HepG2 (cell line): Measurements from ENCODE around the gene MAGED4. TPM values are rescaled to one million over a fixed set of nuclear protein-coding genes. Genes with fewer than 3 reads are reported as not detected.
A peak's percentile ranks its signal among the peaks of the same experiment; 100 is the strongest.

Experiments
- ATAC-seq: fragments of 200-7000 bp; cut with Tn5 transposase; 3 replicates; pipeline ENCODE4 v1.9.1; 2020; ENCODE audit warnings: mild to moderate bottlenecking, moderate library complexity
- BruUV-seq: library from RNA; stranded (reverse); fragments of 400-500 nt; replicated peaks from 2 replicates; lab custom pipeline; 2021; lab: Mats Ljungman, UMichigan
- CTCF ChIA-PET: fragments of 300-600 bp; formaldehyde crosslinking; extraction: SDS; loops from one replicate; lab custom pipeline; 2021; ENCODE audit warnings: low total read pairs, inconsistent platforms, low intra/inter-chr PET ratio; lab: Yijun Ruan, JAX
- POLR2A ChIA-PET: fragments of 350-600 bp; sonication (Branson Sonifier 250); formaldehyde crosslinking; loops from one replicate; lab custom pipeline; 2020; ENCODE audit warnings: antibody characterized with exemption, inconsistent platforms; lab: Yijun Ruan, JAX
- DNase-seq: peaks from one replicate; pipeline ENCODE4 v3.0.0-alpha.2; 2015; ENCODE audit warnings: low spot score
- FAIRE-seq: peaks from 3 replicates; lab custom pipeline; 2011; peaks lifted over from hg19 to GRCh38; lab: Jason Lieb, UNC
- H2AFZ ChIP-seq: one replicate; pipeline ENCODE4 v1.6.1; 2011; ENCODE audit warnings: low read length, inconsistent platforms
- H3K27ac ChIP-seq: fragments of 300-600 bp; 3 replicates; pipeline ENCODE4 v1.8.0; 2011; ENCODE audit warnings: mixed run types, mild to moderate bottlenecking, mixed read lengths, low read length, inconsistent platforms; ENCODE audit not compliant: insufficient read depth; ENCODE audit errors: extremely low read length
- H3K27me3 ChIP-seq, 2 experiments: fragments of 200-600 bp in 1 of 2; 2 replicates in 1 of 2; 3 replicates in 1 of 2; pipeline versions ENCODE4 v1.6.0 to v1.8.0; 2011; ENCODE audit warnings: low read length in 2 of 2, mild to moderate bottlenecking in 2 of 2, moderate library complexity in 2 of 2, inconsistent platforms in 1 of 2; ENCODE audit not compliant: insufficient read depth in 2 of 2, control insufficient read depth in 1 of 2
- H3K36me3 ChIP-seq, 2 experiments: fragments of 200-600 bp in 1 of 2; replicated peaks in 1 of 2; 2 replicates in 1 of 2; 3 replicates in 1 of 2; pipeline versions ENCODE4 v1.5.1 to v1.8.0; 2011; ENCODE audit warnings: low read length in 2 of 2, inconsistent platforms in 1 of 2; ENCODE audit not compliant: insufficient read depth in 2 of 2, control insufficient read depth in 1 of 2
- H3K4me1 ChIP-seq: 2 replicates; pipeline ENCODE4 v1.5.1; 2012; ENCODE audit warnings: low read length, inconsistent platforms; ENCODE audit not compliant: insufficient read depth
- H3K4me2 ChIP-seq: 2 replicates; pipeline ENCODE4 v1.6.0; 2011; ENCODE audit warnings: low read depth, low read length, inconsistent platforms
- H3K4me3 ChIP-seq, 3 experiments: fragments of 200-600 bp in 1 of 3; sonication (generic), shearing (Covaris generic) in 1 of 3; replicated peaks in 1 of 3; 2 replicates each; pipeline ENCODE4 v1.5.1; 2011 to 2016; ENCODE audit warnings: low read length in 3 of 3, inconsistent platforms in 2 of 3, low read depth in 2 of 3, mild to moderate bottlenecking in 2 of 3, control low read depth in 1 of 3, mixed read lengths in 1 of 3; ENCODE audit not compliant: insufficient read depth in 1 of 3
- H3K79me2 ChIP-seq: one replicate; pipeline ENCODE4 v1.6.1; 2011; ENCODE audit warnings: low read length, inconsistent platforms; ENCODE audit not compliant: insufficient read depth
- H3K9ac ChIP-seq: 2 replicates; pipeline ENCODE4 v1.6.0; 2011; ENCODE audit warnings: mild to moderate bottlenecking, low read depth, low read length, inconsistent platforms; ENCODE audit not compliant: insufficient read depth
- H3K9me3 ChIP-seq: 2 replicates; pipeline ENCODE4 v1.5.1; 2012; ENCODE audit warnings: mild to moderate bottlenecking, low read length
- H4K20me1 ChIP-seq: 2 replicates; pipeline ENCODE4 v1.6.0; 2011; ENCODE audit warnings: inconsistent platforms, mild to moderate bottlenecking, low read length, moderate library complexity; ENCODE audit not compliant: insufficient read depth
- STAG1 ChIP-seq: sonication (generic); formaldehyde crosslinking; IDR thresholded peaks from 2 replicates; pipeline ENCODE4 v1.4.0; 2020; ENCODE audit warnings: missing genetic modification reagents
- TBL1XR1 ChIP-seq: fragments of 150-350 bp; IDR thresholded peaks from 2 replicates; pipeline ENCODE4 v1.6.1; 2014; ENCODE audit warnings: borderline replicate concordance, low read length; ENCODE audit not compliant: partially characterized antibody
- ZNF142 ChIP-seq: sonication (generic); formaldehyde crosslinking; IDR thresholded peaks from 2 replicates; pipeline ENCODE4 v1.4.0; 2020; ENCODE audit warnings: missing genetic modification reagents
- WGBS: methylation state at CpG from one replicate; pipeline ENCODE4 v1.1.6; 2017; ENCODE audit warnings: low lambda C conversion rate; 5-methylcytosine and 5-hydroxymethylcytosine counted together
- in situ Hi-C: cut with HindIII; loops from 2 replicates; pipeline ENCODE4 v1.10.0; 2017; ENCODE audit warnings: low pct_unique_long_range_greater_than_20kb; ENCODE audit not compliant: extremely low pct_ligation_motif_present
- intact Hi-C: fragments of 100-400 bp; cut with micrococcal nuclease; formaldehyde crosslinking; loops from one replicate; pipeline ENCODE4 v1.10.0; 2022; ENCODE audit not compliant: unreplicated experiment
- polyA plus RNA-seq, 8 experiments: library from polyadenylated mRNA; depleted of rRNA in 3 of 8; stranded (reverse) in 7 of 8; unstranded in 1 of 8; fragments of >200 nt; fragmentation: Illumina TruSeq in 4 of 8; extraction: Trizol in 4 of 8; gene quantifications; 2 replicates each; pipeline versions ENCODE4 v1.2.1 to v1.2.3, GENCODE V29; 2011 to 2016; ENCODE audit warnings: low read depth in 4 of 8, missing spikeins in 1 of 8, mixed read lengths in 1 of 8; ENCODE audit not compliant: insufficient read depth in 1 of 8
- total RNA-seq, 5 experiments: library from RNA; depleted of rRNA; stranded (reverse); fragments of >200 nt; fragmentation: Illumina TruSeq; extraction: Trizol; gene quantifications; 2 replicates each; pipeline ENCODE4 v1.2.3, GENCODE V29; 2016; ENCODE audit warnings: low read depth in 1 of 5
- TF ChIP-seq, protein P1 (sequence below), 2 experiments: sonication (generic) in 1 of 2; formaldehyde crosslinking in 1 of 2; IDR thresholded peaks; 2 replicates each; pipeline versions ENCODE4 v1.6.1 to v1.9.0; 2014 to 2022; ENCODE audit warnings: antibody characterized with exemption in 1 of 2, borderline replicate concordance in 1 of 2, inconsistent platforms in 1 of 2, low read depth in 1 of 2, missing genetic modification reagents in 1 of 2
- TF ChIP-seq, protein P2 (sequence below): sonication (generic); formaldehyde crosslinking; IDR thresholded peaks from 2 replicates; pipeline ENCODE4 v1.5.0; 2020; ENCODE audit warnings: mild to moderate bottlenecking, missing genetic modification reagents, moderate library complexity

MAGED4 gene
- total and polyA plus RNA-seq, 2 of the 13 experiments (the other 11 are each of a cell fraction or from before 2014, with no cell fraction given): 32.1 to 35.0 TPM

DNA sequence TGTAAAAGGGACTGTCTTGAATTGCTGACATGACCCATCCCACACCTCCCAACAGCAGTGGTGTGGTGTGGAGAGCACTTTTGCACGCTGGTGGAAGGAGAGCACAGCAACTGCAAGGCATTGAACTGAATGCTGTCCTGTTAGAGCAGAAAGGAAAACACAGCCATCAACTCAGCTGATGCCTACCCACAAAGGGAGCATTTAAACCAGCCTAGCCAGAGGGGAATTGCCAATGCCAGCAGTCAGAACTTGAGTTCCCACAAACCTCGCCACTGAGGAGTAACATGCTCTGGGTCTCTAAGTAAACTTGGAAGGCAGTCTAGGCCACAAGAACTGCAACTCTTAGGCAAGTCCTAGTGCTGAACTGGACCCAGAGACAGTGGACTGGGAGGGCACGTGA lies 31.9 kb downstream of the MAGED4 start (continued):
- TF ChIP-seq, protein P1, sequence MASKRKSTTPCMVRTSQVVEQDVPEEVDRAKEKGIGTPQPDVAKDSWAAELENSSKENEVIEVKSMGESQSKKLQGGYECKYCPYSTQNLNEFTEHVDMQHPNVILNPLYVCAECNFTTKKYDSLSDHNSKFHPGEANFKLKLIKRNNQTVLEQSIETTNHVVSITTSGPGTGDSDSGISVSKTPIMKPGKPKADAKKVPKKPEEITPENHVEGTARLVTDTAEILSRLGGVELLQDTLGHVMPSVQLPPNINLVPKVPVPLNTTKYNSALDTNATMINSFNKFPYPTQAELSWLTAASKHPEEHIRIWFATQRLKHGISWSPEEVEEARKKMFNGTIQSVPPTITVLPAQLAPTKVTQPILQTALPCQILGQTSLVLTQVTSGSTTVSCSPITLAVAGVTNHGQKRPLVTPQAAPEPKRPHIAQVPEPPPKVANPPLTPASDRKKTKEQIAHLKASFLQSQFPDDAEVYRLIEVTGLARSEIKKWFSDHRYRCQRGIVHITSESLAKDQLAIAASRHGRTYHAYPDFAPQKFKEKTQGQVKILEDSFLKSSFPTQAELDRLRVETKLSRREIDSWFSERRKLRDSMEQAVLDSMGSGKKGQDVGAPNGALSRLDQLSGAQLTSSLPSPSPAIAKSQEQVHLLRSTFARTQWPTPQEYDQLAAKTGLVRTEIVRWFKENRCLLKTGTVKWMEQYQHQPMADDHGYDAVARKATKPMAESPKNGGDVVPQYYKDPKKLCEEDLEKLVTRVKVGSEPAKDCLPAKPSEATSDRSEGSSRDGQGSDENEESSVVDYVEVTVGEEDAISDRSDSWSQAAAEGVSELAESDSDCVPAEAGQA (IDR thresholded peaks at IDR 0.05; ENCODE audit: low read depth): no peak
- TF ChIP-seq, protein P1 (CRISPR knock-in tag; IDR thresholded peaks at IDR 0.05; ENCODE audit: borderline replicate concordance): no peak
- TF ChIP-seq TBL1XR1: no peak

- 0% methylated on average over 2 of the region's 2 CpGs for WGBS
- Histone ChIP-seq H3K27ac (no peak overlapping the region), H4K20me1 (no peaks in the 10 kb centered on the region), H3K27me3 (no peaks in the 10 kb centered on the region), H3K4me2 (no peak overlapping the region), H3K9ac (no peak overlapping the region), H2AFZ (no peak overlapping the region), H3K4me3 (no peak overlapping the region), H3K79me2 (no peaks in the 10 kb centered on the region), H3K4me1 (no peaks in the 10 kb centered on the region), H3K36me3 (no peaks in the 10 kb centered on the region), H3K9me3 (no peaks in the 10 kb centered on the region)
- ATAC-seq: peak; percentile 88
- ChIA-PET CTCF (no interaction called here), POLR2A (no interaction called here)
- BruUV-seq: no TSS peak
- in situ Hi-C loops (no loop called here), intact Hi-C loops (no loop called here)
- DNase-seq: peak; percentile 2
- TF ChIP-seq ZNF142 (CRISPR knock-in tag) (no peak), STAG1 (peak; percentile 55)
- TF ChIP-seq, protein P2, sequence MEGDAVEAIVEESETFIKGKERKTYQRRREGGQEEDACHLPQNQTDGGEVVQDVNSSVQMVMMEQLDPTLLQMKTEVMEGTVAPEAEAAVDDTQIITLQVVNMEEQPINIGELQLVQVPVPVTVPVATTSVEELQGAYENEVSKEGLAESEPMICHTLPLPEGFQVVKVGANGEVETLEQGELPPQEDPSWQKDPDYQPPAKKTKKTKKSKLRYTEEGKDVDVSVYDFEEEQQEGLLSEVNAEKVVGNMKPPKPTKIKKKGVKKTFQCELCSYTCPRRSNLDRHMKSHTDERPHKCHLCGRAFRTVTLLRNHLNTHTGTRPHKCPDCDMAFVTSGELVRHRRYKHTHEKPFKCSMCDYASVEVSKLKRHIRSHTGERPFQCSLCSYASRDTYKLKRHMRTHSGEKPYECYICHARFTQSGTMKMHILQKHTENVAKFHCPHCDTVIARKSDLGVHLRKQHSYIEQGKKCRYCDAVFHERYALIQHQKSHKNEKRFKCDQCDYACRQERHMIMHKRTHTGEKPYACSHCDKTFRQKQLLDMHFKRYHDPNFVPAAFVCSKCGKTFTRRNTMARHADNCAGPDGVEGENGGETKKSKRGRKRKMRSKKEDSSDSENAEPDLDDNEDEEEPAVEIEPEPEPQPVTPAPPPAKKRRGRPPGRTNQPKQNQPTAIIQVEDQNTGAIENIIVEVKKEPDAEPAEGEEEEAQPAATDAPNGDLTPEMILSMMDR (CRISPR knock-in tag): peak; percentile 46
- no peak for FAIRE-seq
Measured at GRCh38 chrX:52217494-52218160, 32.9 kb downstream of the MAGED4 start.
